Stimulated activated CD8-positive, alpha-beta memory T cell treated with anti-CD3 and anti-CD28 coated beads, Interleukin-7, amount 100 ng/mL, for 4 hours (primary cell): Measurements from ENCODE around the gene NDUFB7.

Experiments
- DNase-seq, 2 donors: peaks; one replicate each; pipeline ENCODE4 v3.0.0-alpha.2; 2020; ENCODE audit warnings: low read depth in 2 of 2

NDUFB7 gene

GRCh38 chr19:14520543-14520942 is 51.3 kb downstream of the NDUFB7 start:
- DNase-seq: no peak

GRCh38 chr19:14519860-14520407 is 51.9 kb downstream of the NDUFB7 start:
- DNase-seq: no peak

GRCh38 chr19:14519245-14519859 is 52.5 kb downstream of the NDUFB7 start:
- no peak for DNase-seq

- peak in 1 of 2 donors; percentile 71 for DNase-seq
Measured at GRCh38 chr19:14517840-14518505, 53.9 kb downstream of the NDUFB7 start, which contains the start of gene DNAJB1. Gene DNAJB1 (minus strand): TSS chr19:14518397. CDS start chr19:14518349, 48 bp downstream.

GRCh38 chr19:14517446-14517839 is 54.4 kb downstream of the NDUFB7 start:
- DNase-seq: no peak

GRCh38 chr19:14516746-14517438 is 55.0 kb downstream of the NDUFB7 start:
- no peak for DNase-seq
